SK-N-MC (cell line): ENCODE measurements around the gene ESR1.

ENCODE experiments used
- EZH2 ChIP-seq: fragments of 200-600 bp; sonication (generic); IDR thresholded peaks from one replicate; pipeline ENCODE4 v1.6.1; 2017; ENCODE audit warnings: antibody characterized with exemption
- FOXP2 ChIP-seq: optimal IDR thresholded peaks from 2 replicates; pipeline ENCODE3; 2011; ENCODE audit warnings: mild to moderate bottlenecking, moderate library complexity; ENCODE audit not compliant: insufficient read depth; ENCODE audit errors: extremely low read length, control extremely low read depth
- POLR2AphosphoS5 ChIP-seq: IDR thresholded peaks from 2 replicates; pipeline ENCODE4 v1.6.1; 2012; ENCODE audit warnings: mild to moderate bottlenecking, low read depth, low read length, borderline replicate concordance

DNA sequence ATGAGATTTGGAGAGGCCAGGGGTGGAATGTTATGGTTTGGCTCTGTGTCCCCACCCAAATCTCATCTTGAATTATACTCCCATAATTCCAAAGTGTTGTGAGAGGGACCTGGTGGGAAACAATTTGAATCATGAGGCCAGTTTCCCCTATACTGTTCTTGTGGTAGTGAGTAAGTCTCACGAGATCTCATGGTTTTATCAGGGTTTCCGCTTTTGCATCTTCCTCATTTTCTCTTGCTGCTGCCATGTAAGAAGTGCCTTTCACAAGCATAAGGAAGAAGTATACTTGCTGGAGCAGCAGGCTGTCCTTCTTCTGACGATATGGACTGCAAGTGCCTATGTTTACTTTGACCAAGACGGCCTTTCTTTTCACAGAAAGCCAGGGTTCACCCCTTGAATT lies 270.5 kb downstream of the ESR1 start:
- TF ChIP-seq POLR2AphosphoS5 (no peak), EZH2 (no peak), FOXP2 (no peak)
